Astrocyte (in vitro differentiated cells and primary cell): ENCODE data around the gene FGFBP1.

Experiments used
- CTCF ChIP-seq: IDR thresholded peaks from 2 replicates; pipeline ENCODE4 v1.5.1; 2011; ENCODE audit warnings: low read depth, mild to moderate bottlenecking, inconsistent platforms, low read length, moderate library complexity; ENCODE audit not compliant: insufficient read depth
- EZH2 ChIP-seq: IDR thresholded peaks from 2 replicates; pipeline ENCODE4 v1.6.1; 2012; ENCODE audit warnings: mild to moderate bottlenecking, low read length, inconsistent platforms; ENCODE audit not compliant: insufficient read depth

- TF ChIP-seq CTCF (no peak), EZH2 (no peak)
Measured at GRCh38 chr4:15899511-15899910, 39.0 kb downstream of the FGFBP1 start.
